ENCODE results near the gene CPZ.

CPZ gene

GRCh38 chr4:8552024-8552423, 40.5 kb upstream of the CPZ start:
- Histone ChIP-seq H3K4me1 (ENCODE audit: control insufficient read depth in 2 of 2, insufficient read depth in 1 of 2, low read depth in 1 of 2, low read length in 2 of 2) (no peaks in the 10 kb centered on the region), H2BK12ac (ENCODE audit: low read length) (no peak overlapping the region), H3K9ac (ENCODE audit: low read depth, low read length, poor library complexity) (no peak overlapping the region), H3K18ac (ENCODE audit: low read length) (no peak overlapping the region), H3K14ac (ENCODE audit: low read length) (no peak overlapping the region), H3K4me2 (ENCODE audit: insufficient read depth, low read length, poor library complexity, severe bottlenecking) (no peak overlapping the region), H2AFZ (ENCODE audit: low read length) (no peak overlapping the region), H4K8ac (ENCODE audit: low read depth, low read length) (no peak overlapping the region), H3K27me3 (ENCODE audit: control insufficient read depth in 3 of 3, insufficient read depth in 3 of 3, low read depth in 1 of 3, low read length in 3 of 3) (peaks cover 0 to 24% (median 0%) of the 10 kb centered on the region in 3 experiments), H2BK15ac (ENCODE audit: low read length) (no peak overlapping the region), H3K9me3 (replicated peaks in 1 of 2; ENCODE audit: control insufficient read depth in 2 of 2, insufficient read depth in 1 of 2, low read depth in 1 of 2, low read length in 2 of 2) (no peaks in the 10 kb centered on the region), H3K36me3 (replicated peaks in 1 of 2; ENCODE audit: control insufficient read depth in 2 of 2, insufficient read depth in 2 of 2, low read length in 2 of 2) (no peaks in the 10 kb centered on the region), H2AK5ac (ENCODE audit: low read depth, low read length) (no peak overlapping the region), H3K4ac (ENCODE audit: low read length) (no peak overlapping the region), H3K4me3 (ENCODE audit: low read length in 2 of 2) (no peak overlapping the region), H3K23ac (ENCODE audit: low read depth, low read length, poor library complexity) (no peak overlapping the region), H3K27ac (replicated peaks; ENCODE audit: low read length) (no peak overlapping the region), H2BK5ac (ENCODE audit: low read length) (no peak overlapping the region), H2BK120ac (ENCODE audit: low read depth, low read length) (no peak overlapping the region), H4K91ac (ENCODE audit: low read depth, low read length, poor library complexity) (no peak overlapping the region), H3K79me1 (ENCODE audit: low read depth, low read length) (no peaks in the 10 kb centered on the region)
- no CpG with 5 or more reads among the region's 4 CpGs for WGBS, 2 donors (ENCODE audit: extremely low coverage in 2 of 2, insufficient read length in 2 of 2, insufficient replicate concordance in 1 of 2)
- DNase-seq (ENCODE audit: low spot score), result no peak

GRCh38 chr4:8552581-8553205, 39.9 kb upstream of the CPZ start:
- no peak overlapping the region for H3K4ac ChIP-seq (ENCODE audit: low read length)
- H3K79me1 ChIP-seq (ENCODE audit: low read depth, low read length), result no peaks in the 10 kb centered on the region
- no peak overlapping the region for H2BK15ac ChIP-seq (ENCODE audit: low read length)
- no peak overlapping the region for H4K8ac ChIP-seq (ENCODE audit: low read depth, low read length)
- no peak overlapping the region for H3K4me2 ChIP-seq (ENCODE audit: insufficient read depth, low read length, poor library complexity, severe bottlenecking)
- no peak overlapping the region for H2BK5ac ChIP-seq (ENCODE audit: low read length)
- no peak overlapping the region for H2BK120ac ChIP-seq (ENCODE audit: low read depth, low read length)
- no peak overlapping the region for H3K23ac ChIP-seq (ENCODE audit: low read depth, low read length, poor library complexity)
- peaks cover 0 to 24% (median 0%) of the 10 kb centered on the region in 3 experiments for H3K27me3 ChIP-seq (ENCODE audit: control insufficient read depth in 3 of 3, insufficient read depth in 3 of 3, low read depth in 1 of 3, low read length in 3 of 3)
- no peak overlapping the region for H3K18ac ChIP-seq (ENCODE audit: low read length)
- DNase-seq (ENCODE audit: low spot score), result no peak
- no peaks in the 10 kb centered on the region for H3K4me1 ChIP-seq (ENCODE audit: control insufficient read depth in 2 of 2, insufficient read depth in 1 of 2, low read depth in 1 of 2, low read length in 2 of 2)
- WGBS, 2 donors (ENCODE audit: extremely low coverage in 2 of 2, insufficient read length in 2 of 2, insufficient replicate concordance in 1 of 2), result no CpG with 5 or more reads among the region's 8 CpGs
- no peak overlapping the region for H3K27ac ChIP-seq (replicated peaks; ENCODE audit: low read length)
- H3K9ac ChIP-seq (ENCODE audit: low read depth, low read length, poor library complexity), result no peak overlapping the region
- H3K36me3 ChIP-seq (replicated peaks in 1 of 2; ENCODE audit: control insufficient read depth in 2 of 2, insufficient read depth in 2 of 2, low read length in 2 of 2), result no peaks in the 10 kb centered on the region
- H3K14ac ChIP-seq (ENCODE audit: low read length), result no peak overlapping the region
- no peak overlapping the region for H2AFZ ChIP-seq (ENCODE audit: low read length)
- no peak overlapping the region for H2BK12ac ChIP-seq (ENCODE audit: low read length)
- no peak overlapping the region for H3K4me3 ChIP-seq (ENCODE audit: low read length in 2 of 2)
- H3K9me3 ChIP-seq (replicated peaks in 1 of 2; ENCODE audit: control insufficient read depth in 2 of 2, insufficient read depth in 1 of 2, low read depth in 1 of 2, low read length in 2 of 2), result no peaks in the 10 kb centered on the region
- no peak overlapping the region for H4K91ac ChIP-seq (ENCODE audit: low read depth, low read length, poor library complexity)
- no peak overlapping the region for H2AK5ac ChIP-seq (ENCODE audit: low read depth, low read length)

- H3K4me1 ChIP-seq (ENCODE audit: control insufficient read depth in 2 of 2, insufficient read depth in 1 of 2, low read depth in 1 of 2, low read length in 2 of 2), result no peaks in the 10 kb centered on the region
- H3K27ac ChIP-seq (replicated peaks; ENCODE audit: low read length), result no peak overlapping the region
- H2BK15ac ChIP-seq (ENCODE audit: low read length), result no peak overlapping the region
Observed at GRCh38 chr4:8553216-8553615, 39.3 kb upstream of the CPZ start.

GRCh38 chr4:8553991-8554405, 38.6 kb upstream of the CPZ start:
- H4K91ac ChIP-seq (ENCODE audit: low read depth, low read length, poor library complexity), result no peak overlapping the region
- H2BK5ac ChIP-seq (ENCODE audit: low read length), result no peak overlapping the region
- H2BK12ac ChIP-seq (ENCODE audit: low read length), result no peak overlapping the region
- no peak overlapping the region for H2AK5ac ChIP-seq (ENCODE audit: low read depth, low read length)
- H3K4me3 ChIP-seq (ENCODE audit: low read length in 2 of 2), result no peak overlapping the region
- no peak overlapping the region for H3K14ac ChIP-seq (ENCODE audit: low read length)
- H2BK15ac ChIP-seq (ENCODE audit: low read length), result no peak overlapping the region
- no peaks in the 10 kb centered on the region for H3K79me1 ChIP-seq (ENCODE audit: low read depth, low read length)
- no peak overlapping the region for H2AFZ ChIP-seq (ENCODE audit: low read length)
- no peak overlapping the region for H3K18ac ChIP-seq (ENCODE audit: low read length)
- no peak overlapping the region for H3K4ac ChIP-seq (ENCODE audit: low read length)
- H2BK120ac ChIP-seq (ENCODE audit: low read depth, low read length), result no peak overlapping the region
- no peaks in the 10 kb centered on the region for H3K36me3 ChIP-seq (replicated peaks in 1 of 2; ENCODE audit: control insufficient read depth in 2 of 2, insufficient read depth in 2 of 2, low read length in 2 of 2)
- H3K27me3 ChIP-seq (ENCODE audit: control insufficient read depth in 3 of 3, insufficient read depth in 3 of 3, low read depth in 1 of 3, low read length in 3 of 3), result peaks cover 0 to 24% (median 0%) of the 10 kb centered on the region in 3 experiments
- DNase-seq (ENCODE audit: low spot score), result no peak
- no CpG with 5 or more reads among the region's 12 CpGs for WGBS, 2 donors (ENCODE audit: extremely low coverage in 2 of 2, insufficient read length in 2 of 2, insufficient replicate concordance in 1 of 2)
- no peak overlapping the region for H3K27ac ChIP-seq (replicated peaks; ENCODE audit: low read length)
- H3K4me1 ChIP-seq (ENCODE audit: control insufficient read depth in 2 of 2, insufficient read depth in 1 of 2, low read depth in 1 of 2, low read length in 2 of 2), result no peaks in the 10 kb centered on the region
- H3K9ac ChIP-seq (ENCODE audit: low read depth, low read length, poor library complexity), result no peak overlapping the region
- no peak overlapping the region for H3K23ac ChIP-seq (ENCODE audit: low read depth, low read length, poor library complexity)
- H4K8ac ChIP-seq (ENCODE audit: low read depth, low read length), result no peak overlapping the region
- no peak overlapping the region for H3K4me2 ChIP-seq (ENCODE audit: insufficient read depth, low read length, poor library complexity, severe bottlenecking)
- no peaks in the 10 kb centered on the region for H3K9me3 ChIP-seq (replicated peaks in 1 of 2; ENCODE audit: control insufficient read depth in 2 of 2, insufficient read depth in 1 of 2, low read depth in 1 of 2, low read length in 2 of 2)

More at GRCh38 chr4:8553216-8553615, 39.3 kb upstream of the CPZ start:
- H3K4me2 ChIP-seq (ENCODE audit: insufficient read depth, low read length, poor library complexity, severe bottlenecking), result no peak overlapping the region
- no peak overlapping the region for H3K18ac ChIP-seq (ENCODE audit: low read length)
- H2BK5ac ChIP-seq (ENCODE audit: low read length), result no peak overlapping the region
- H3K36me3 ChIP-seq (replicated peaks in 1 of 2; ENCODE audit: control insufficient read depth in 2 of 2, insufficient read depth in 2 of 2, low read length in 2 of 2), result no peaks in the 10 kb centered on the region
- H3K9me3 ChIP-seq (replicated peaks in 1 of 2; ENCODE audit: control insufficient read depth in 2 of 2, insufficient read depth in 1 of 2, low read depth in 1 of 2, low read length in 2 of 2), result no peaks in the 10 kb centered on the region
- DNase-seq (ENCODE audit: low spot score), result no peak
- H3K4ac ChIP-seq (ENCODE audit: low read length), result no peak overlapping the region
- no CpG with 5 or more reads among the region's 8 CpGs for WGBS, 2 donors (ENCODE audit: extremely low coverage in 2 of 2, insufficient read length in 2 of 2, insufficient replicate concordance in 1 of 2)
- H3K23ac ChIP-seq (ENCODE audit: low read depth, low read length, poor library complexity), result no peak overlapping the region
- H3K9ac ChIP-seq (ENCODE audit: low read depth, low read length, poor library complexity), result no peak overlapping the region
- no peak overlapping the region for H2BK120ac ChIP-seq (ENCODE audit: low read depth, low read length)
- H3K14ac ChIP-seq (ENCODE audit: low read length), result no peak overlapping the region
- no peak overlapping the region for H2AK5ac ChIP-seq (ENCODE audit: low read depth, low read length)
- H2BK12ac ChIP-seq (ENCODE audit: low read length), result no peak overlapping the region
- H3K79me1 ChIP-seq (ENCODE audit: low read depth, low read length), result no peaks in the 10 kb centered on the region
- H4K8ac ChIP-seq (ENCODE audit: low read depth, low read length), result no peak overlapping the region
- H4K91ac ChIP-seq (ENCODE audit: low read depth, low read length, poor library complexity), result no peak overlapping the region
- H3K4me3 ChIP-seq (ENCODE audit: low read length in 2 of 2), result no peak overlapping the region
- H2AFZ ChIP-seq (ENCODE audit: low read length), result no peak overlapping the region
- H3K27me3 ChIP-seq (ENCODE audit: control insufficient read depth in 3 of 3, insufficient read depth in 3 of 3, low read depth in 1 of 3, low read length in 3 of 3), result peaks cover 0 to 24% (median 0%) of the 10 kb centered on the region in 3 experiments

All from neuronal stem cell (in vitro differentiated cells).